GM18508 (cell line): ENCODE measurements around the gene ZBTB17.
"Not testable (repeated sequence)": the region's sequence is repeated elsewhere in the genome, so short reads cannot be mapped to it uniquely, and the experiment has no call there.

Experiments
- ATAC-seq: cut with Tn5 transposase; IDR thresholded peaks from one replicate; pipeline ENCODE4 v1.9.1; 2021; ENCODE audit warnings: moderate number of reproducible peaks; ENCODE audit not compliant: insufficient read depth, unreplicated experiment

The ZBTB17 gene

DNA sequence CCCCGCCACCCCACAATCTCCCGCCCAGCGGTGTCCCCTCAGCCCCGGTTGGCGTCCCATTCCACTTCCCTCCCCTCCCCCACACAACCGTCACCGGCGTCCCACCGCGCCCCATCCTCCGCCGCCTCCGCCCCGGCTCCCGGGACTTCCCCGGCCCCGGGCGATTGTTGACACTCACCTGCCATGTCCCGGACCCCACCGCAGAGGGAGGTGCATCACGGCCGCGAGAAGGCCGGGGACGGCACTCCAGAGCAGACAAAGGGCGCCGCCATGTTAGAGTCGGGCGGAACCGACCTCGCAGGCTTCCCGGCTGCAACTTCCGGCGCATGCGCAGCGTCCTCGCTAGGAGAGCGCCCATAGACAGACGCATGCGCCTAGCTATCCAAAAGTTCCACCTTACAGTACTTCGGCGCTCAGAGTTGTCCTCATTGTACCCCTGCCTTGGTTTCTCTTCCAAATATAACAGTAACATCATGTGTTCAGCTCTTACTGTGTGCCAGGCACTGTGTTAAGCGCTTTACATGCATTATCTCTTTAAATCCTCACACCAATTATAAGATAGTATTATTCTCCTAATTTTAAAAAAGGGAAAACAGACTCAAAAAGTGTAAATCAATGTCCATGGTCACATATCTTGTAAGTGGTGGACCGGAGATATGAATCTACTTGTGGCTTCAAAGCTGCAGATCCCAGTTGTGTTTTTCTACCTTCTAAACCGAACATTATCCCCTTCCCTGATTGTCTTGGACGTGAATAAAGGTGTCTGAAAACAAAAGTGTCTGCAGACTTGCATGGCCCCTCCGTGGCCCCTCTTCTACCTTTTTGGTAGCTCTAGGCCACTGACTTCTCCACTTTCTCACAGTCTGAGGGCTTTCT is at the start of gene ZBTB17:
TSS of gene ZBTB17 (minus strand) at position 297 of the 876 bp plus-strand sequence. CDS start 27,606 bp downstream, outside the sequence.
- no peak for ATAC-seq

DNA sequence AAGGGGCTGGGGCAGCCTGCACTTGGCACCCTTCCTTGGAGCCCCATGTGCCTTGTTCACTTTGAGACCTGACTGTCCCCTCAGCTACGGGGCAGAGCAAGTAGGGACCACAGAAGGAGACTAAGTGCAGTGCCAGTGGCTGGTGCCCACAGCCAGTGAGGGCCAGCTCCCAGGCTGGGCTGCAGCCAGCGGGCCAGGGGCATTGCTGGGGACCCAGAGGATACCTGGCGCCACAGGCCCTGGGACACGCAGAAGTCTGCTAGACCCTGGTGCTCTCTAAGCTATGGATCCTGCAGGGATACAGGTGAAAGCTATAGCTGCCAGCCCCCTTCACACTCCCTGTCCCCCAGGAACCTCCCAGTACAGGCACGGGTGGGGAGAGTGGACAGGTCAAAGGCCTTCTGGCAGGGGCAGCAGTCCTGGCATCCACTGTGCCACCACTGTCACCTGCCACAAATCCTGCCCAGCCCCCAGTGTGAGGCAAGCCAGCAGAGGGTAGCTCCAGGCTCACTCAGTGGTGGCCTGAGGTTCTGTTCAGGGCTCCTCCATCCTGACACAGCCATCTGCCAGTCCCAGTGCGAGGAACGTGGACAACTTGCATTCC is 47.3 kb upstream of the ZBTB17 start:
- no peak for ATAC-seq

DNA sequence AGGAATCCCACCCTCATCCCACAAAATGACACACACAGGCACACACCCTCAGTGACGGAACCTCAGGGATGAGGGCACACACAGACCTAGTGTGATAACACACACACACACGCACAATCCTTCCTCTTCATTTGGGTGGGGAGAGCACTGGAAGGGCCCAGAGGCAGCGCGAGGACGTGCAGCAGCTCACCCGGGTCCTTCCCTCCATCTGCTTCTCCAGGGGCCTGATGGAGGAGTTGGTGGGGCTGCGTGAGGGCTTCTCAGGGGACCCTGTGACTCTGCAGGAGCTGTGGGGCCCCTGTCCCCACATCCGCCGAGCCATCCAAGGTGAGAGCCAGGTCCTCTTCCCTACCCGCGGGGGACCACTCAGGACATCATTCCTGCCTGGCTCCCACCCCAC is 46.5 kb upstream of the ZBTB17 start:
- no peak for ATAC-seq

DNA sequence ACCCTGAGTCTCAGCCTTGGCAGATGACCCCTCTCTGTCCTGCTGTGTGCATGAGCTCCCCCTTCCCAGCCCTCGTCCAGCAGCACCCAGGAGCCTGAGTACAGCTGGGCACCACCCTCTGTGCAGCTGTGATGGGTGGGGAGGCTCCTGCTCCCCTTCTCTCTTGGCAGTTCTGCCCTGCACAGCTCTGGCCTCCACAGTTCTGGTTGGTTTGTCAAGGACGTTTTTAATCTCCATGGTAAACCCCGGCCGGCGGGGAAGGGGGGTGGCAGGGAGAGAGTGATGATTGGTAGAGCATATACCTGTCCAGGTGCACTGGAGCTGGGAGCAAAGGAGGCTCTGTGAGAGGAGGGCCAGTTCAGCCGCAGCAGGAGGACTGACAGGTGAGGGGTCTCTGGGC is 45.8 kb upstream of the ZBTB17 start, which contains the start of gene CLCNKA:
TSS of gene CLCNKA (plus strand) at position 356 of the 400 bp plus-strand sequence. CDS start 584 bp downstream, outside the sequence.
- ATAC-seq, result no peak

DNA sequence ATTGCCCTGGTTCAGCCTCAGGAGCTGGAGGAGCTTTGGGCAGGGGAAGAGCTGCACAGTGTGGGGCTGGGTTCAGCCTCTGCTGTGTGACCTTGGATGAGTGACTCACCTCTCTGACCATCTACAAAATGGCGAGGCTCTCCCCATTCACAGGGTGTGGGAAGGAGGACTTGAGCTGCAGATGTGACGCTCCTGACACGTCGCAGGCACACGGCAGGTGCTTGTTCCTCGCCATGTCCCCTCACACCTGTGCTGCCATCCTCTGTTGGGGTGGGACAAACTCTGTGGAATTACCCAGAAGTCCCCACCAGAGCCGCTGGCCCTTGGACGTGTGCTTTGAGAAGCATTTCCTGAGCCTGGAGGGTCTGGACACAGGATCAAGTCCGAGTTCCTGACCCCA is 45.0 kb upstream of the ZBTB17 start:
- not testable (repeated sequence) for ATAC-seq

DNA sequence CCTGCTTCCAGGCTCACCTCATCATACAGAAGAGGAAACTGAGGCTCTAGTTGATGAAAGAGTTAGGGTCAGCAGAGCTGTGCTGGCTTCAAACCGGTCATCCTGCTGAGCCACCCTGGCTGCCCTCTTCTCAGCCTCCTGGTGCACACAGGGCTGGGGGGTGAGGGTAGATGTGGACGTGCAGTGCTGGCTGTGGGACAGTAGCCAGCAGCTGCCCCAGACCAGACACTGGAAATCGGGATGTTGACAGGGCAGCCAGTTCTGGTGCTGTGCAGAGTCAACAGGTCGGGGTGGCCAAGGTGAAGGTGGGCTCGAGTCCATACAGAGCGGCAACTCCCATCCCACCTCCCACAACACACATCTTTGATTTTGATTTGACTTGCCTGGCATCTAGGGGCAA is 44.4 kb upstream of the ZBTB17 start:
- no peak for ATAC-seq

DNA sequence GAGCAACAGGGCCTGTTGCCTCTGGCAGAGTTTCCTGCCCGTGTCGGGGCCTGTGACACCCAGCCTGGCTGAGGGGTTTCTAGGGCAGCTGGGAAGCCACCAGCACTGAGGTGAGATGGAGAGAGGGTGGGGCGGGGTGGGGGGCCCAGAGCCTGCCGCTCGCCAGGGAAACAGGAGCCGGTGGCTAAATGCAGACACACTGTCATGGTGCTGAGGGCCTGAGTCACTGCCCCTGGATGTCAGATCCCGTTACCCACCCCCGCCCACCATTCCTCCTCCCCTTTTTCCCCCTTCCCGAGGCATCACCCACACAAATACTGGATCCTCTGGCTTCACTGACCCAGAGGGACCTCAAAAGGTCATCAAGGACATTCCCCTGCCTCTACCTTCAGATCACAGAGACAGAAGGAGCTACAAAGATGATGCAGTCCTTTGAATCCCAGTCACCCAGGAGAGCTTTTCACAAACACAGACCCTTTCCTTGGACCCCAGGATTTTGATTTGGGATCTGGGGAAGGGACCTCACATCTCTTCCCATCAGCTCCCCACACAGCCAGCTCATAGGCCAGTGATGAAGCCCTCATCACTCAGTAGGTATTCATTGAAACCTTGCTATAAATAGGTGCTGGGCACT is 43.9 kb upstream of the ZBTB17 start:
- ATAC-seq, result no peak

DNA sequence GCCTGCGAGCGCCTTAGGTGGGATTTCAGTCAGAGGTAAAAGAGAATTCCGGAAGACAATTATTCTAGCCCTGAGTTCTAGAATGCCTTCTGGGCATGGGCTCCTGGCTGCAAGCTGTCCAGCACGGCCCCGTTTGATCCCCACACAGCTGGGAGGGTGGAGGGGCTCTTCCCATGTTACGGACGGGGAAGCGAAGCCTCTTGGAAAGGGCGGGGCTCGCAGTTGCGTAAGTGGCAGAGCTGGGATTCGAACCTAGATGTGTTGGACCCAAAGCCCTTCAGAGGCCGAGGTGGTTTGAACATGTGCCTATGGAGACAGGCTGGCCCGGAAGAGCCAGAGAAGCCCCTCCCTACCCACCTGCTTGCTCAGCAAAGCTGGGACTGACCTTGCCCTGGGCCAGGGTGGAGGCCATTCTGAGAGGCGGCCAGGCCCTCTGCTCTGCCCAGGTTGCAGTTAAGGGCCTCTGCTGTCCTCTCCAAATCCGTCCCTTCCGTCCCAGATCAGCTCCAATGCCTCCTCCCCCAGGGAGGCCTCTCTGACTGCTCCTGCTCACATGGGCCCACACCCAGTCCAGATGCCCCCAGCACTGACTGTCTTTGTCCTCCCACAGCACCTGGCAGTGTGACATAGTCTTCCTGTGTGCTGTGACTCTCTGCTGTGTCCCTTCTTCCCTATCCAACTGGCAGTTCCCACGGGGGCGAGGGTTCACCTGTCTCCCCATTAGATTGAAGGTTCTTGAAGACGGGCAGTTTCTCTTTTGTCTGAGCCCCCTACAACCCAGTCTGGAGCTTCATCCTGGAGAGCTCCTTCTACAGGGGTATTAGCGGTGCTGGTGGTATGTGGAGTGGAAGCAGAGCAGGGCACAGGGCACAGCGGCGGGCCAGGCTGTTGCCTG is 43.1 kb upstream of the ZBTB17 start:
- ATAC-seq, result no peak

DNA sequence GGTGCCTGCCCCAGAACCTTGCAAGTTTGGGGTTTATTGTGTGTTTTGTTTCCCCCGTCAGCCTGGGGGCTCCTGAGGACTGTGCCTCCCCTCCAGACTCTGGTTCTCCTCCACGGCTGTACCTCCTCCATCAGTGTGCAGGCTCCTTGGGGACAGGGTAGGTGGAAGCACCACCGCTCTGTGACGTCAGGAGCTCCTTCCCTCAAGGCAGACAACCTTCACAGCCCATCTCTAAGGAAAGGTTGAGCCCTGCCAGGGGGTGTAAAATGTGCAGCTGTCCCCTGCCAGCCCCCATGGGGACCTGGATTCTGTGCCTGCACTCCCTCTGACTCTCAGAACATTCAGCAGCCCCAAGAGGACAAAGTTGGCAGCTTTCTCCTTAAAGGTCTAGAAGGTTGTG is 42.4 kb upstream of the ZBTB17 start:
- ATAC-seq, result no peak

DNA sequence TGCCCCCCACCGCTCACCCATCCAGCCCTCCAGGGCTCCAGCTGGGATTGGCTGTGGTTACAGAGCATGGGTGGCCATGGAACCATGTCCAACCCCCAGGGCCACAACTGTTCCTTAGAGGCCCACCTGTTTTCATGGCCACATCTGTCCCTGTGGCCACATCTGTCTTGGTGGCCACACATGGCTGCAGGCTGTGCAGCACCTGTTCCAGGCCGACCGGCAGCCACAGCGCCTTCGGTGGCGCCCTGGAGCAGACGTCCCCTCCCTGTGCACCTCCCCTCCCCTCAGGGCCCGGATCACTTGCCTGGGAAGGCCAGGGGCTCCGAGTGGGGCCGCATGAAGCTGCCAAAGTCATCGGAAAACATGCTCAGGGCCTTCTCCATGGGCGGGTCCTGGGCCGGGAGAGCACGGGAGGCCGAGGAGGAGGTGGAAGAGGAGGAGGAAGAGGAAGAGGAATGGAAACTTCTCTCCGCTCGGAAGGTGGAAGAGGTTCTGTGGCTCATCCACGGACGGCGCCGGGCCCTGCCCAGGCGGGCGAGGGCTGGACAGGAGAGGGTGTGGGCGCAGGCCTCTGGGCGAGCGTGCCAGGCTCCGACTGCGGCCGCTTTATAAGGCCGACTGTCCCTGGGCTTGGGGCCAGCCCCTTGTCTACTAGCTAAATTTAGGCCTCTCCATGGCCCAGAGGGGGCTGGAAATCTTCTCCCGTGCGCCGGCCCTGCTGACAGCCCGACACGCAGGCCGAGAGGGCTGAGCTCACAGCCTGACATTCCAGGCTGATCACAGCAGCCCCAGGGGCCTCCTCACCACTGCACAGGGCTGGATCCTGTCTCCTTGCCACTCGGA is 41.8 kb upstream of the ZBTB17 start, which contains the start of gene HSPB7:
TSS of gene HSPB7 (minus strand) at position 583 of the 843 bp plus-strand sequence. CDS start at position 503, 80 bp downstream.
- ATAC-seq, result no peak

DNA sequence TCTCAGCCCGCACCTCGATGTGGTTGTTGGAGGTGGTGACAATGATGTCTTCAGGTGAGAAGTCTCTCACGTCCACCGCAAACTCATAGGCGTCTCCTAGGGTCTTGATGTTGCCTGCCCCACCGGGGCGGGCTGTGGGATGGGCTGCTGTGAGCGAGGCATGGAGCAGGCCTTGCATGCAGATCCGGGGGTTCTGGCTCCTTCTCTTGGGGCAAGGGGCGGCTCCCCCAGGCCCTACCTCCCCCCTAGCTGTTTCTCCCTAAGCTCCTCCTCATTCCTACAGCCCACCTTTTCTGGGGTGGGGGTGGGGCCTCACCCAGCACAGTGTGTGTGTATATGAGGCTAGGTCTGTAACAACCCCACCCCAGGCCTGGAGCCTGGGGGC is 41.2 kb upstream of the ZBTB17 start:
- no peak for ATAC-seq

DNA sequence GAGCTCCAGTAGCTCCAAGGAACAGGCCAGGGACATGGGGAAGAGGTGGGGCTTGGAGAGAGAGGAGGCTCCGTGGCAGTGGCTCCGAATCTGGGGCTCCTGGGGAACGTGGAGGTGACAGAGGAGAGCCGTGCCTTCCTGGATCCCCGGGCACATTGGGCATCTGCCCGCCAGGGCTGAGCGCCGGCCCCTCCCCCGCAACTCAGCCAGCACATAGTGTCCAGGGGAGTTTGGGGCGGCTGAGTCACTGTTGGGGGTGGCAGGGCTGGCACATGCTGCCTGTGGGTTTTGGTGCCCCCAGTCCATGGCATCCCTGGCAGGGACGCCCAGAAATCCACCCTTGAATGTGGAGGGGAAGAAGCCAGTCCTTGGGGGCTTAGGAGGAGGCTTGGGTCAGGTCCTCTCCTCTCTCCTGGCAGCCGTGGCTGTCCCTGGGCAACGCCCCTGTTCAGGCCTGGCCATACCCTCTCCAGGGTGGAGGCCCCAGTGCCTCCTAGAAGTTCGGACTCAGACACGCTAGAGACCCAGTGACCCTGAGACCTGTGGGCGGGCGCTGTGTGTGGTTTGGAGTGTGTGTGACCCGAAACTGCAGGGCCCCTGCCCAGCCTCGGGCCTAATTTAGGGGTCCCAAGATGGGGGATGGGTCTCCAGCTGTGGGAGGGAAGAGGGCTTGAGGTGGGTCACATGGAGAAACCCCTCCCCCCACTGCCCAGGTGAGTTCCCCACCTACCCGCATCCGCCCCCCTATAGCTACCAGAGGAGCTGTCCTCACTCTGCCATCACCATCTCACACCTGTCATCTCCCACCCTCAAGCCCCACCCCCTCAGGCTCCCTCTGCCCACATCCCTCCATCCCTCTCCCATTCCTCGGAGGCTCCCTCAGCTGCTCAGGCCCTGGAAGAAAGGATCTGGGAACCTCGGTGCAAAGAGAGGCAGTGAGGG is 40.3 kb upstream of the ZBTB17 start:
- ATAC-seq, result no peak

DNA sequence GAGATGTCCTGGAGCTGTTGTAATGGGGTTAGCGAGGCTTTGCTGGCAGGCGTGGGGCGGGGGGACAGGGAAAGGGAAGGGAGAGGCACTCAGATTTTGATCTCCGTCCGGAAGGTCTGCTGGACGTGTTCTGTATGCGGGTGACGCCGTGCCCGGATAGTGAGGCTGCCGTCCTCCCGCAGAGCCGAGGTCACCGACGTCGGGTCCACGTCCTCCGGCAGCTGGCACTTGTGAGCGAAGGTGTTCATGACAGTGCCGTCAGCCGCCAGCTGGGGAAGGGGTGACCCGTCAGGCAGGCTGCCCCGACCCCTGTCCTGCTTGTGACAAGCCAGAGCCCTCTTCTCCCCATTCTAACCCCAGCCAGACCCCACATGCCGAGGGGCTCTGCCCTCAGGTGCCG is 39.6 kb upstream of the ZBTB17 start:
- no peak for ATAC-seq

DNA sequence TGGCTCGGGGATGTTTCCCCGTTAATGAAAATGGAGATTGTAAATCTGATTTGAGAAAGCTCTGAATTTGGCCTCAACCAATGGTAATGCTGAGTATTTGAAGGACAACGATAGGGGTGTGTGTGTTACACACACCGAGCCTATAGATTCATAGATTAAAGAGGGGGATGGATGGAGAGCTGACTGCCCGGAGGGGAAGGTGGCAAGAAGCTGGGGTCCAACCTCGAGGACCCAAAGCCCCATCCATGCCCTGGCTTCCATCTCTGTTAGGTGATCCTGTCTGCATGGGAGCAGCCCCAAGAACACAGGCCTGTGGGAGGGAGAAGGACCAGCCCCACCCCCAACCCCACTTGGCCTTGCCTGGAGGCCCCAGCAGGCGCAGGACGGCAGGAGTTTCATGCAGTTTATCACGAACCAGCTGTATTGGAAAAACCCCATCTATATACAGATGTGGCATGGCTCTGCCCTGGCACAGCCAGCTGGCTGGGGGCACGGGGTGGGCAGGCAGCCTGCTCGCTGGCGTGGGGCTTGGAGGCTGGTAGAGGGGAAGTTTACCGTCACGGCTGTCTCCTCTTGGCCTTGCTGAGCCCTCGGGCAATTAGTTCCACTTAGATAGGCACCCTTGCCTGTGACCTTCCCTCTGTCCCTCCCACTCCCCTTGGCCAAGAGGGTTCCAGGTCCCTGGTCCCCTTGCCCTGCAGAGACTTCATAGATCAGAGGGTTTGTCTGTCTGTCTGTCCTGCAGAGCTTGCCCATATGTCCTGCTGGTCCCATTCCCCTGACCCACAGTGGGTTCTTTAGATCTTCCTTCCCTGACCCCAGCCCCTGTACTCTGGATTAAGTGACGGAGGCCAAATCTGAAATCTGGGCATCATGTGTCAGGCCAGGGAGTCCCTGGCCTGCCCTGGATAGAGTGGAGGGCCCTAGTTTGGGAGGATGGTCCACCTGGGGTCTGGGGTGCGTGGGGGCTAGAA is 38.9 kb upstream of the ZBTB17 start:
- ATAC-seq, result no peak

DNA sequence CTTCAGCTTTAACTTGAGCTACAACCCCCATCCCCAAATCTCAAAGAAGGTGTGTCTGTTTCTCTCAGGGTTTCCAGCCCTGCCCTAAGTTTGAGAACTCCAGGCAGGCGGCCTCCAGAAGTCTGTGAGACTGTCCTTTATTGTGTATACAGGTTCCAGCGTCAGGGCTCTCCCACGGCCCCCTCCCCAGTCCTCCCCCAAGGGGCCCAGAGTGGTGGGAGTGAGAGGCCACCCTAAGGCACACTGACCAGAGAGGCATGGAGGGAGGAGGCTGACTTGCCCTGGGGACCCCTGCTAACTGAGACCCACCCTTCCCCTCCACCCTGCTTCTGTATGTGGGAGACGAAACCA is 38.0 kb upstream of the ZBTB17 start:
- no peak for ATAC-seq

DNA sequence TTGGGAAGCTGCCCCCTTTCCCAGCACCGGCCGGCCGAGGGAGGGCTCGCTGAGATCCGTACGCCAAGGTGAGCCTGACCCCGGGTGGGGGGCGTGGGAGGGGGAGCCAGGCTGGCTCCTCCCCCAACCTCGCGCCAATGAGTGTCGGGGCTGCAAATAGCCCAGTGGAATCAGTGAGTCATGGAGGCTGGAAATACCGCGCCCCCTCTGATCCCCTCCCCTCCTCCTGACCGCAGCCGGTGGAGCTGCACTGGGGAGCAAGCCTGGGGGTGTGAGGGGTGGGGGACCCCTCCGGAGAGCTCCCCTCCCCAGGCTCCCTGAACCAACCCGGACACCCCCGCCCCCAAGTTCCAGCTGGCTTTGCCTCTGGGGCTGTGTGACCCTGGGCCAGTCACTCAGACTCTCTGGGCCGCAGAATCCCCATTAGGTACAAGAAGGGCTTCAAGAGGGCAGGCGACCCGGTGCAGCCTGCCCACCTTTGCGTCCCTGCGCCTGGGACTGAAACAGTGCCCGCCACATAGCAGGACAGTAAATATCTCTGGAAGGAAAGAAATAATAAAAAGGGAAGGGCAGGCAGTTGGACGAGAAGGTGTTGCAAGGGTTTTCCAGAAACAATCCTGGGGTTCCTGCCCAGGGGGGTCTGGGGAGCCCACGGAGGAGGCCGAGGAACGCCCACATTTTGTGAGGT is 37.5 kb upstream of the ZBTB17 start:
- ATAC-seq, result no peak
